Right lobe of liver (tissue), 6 donors: Measurements from ENCODE around the gene APBA1. TPM values are rescaled to one million over a fixed set of nuclear protein-coding genes. Genes with fewer than 3 reads are reported as not detected.

Experiments
- ATAC-seq, 4 donors: fragments of 200-7000 bp; cut with Tn5 transposase; one replicate each; pipeline ENCODE4 v1.9.1; 2020; ENCODE audit warnings: mild to moderate bottlenecking in 4 of 4, moderate library complexity in 4 of 4
- DNase-seq, 3 donors: peaks; one replicate each; pipeline ENCODE4 v3.0.0-alpha.2; 2020
- H3K27ac ChIP-seq, 3 donors: fragments of 200-600 bp; one replicate each; pipeline ENCODE4 v1.8.0; 2022
- H3K27me3 ChIP-seq, 2 donors: fragments of 200-600 bp; one replicate each; pipeline ENCODE4 v1.8.0; 2022
- H3K36me3 ChIP-seq, 4 donors: fragments of 200-600 bp; sonication (generic) in 1 of 4; one replicate each; pipeline versions ENCODE4 v1.5.1 to v1.8.0; 2017 to 2022; ENCODE audit warnings: control low read depth in 1 of 4
- H3K4me1 ChIP-seq, 4 donors: fragments of 200-600 bp; sonication (generic) in 1 of 4; one replicate each; pipeline versions ENCODE4 v1.5.1 to v1.8.0; 2017 to 2022; ENCODE audit warnings: control low read depth in 1 of 4
- H3K4me3 ChIP-seq, 3 donors: fragments of 200-600 bp; one replicate each; pipeline ENCODE4 v1.8.0; 2022
- H3K9me3 ChIP-seq, 4 donors: fragments of 200-600 bp; sonication (generic) in 1 of 4; one replicate each; pipeline versions ENCODE4 v1.5.1 to v1.8.0; 2017 to 2022; ENCODE audit warnings: control low read depth in 1 of 4
- CTCF ChIP-seq, 4 donors: fragments of 200-600 bp in 3 of 4; fragments of 450-650 bp in 1 of 4; IDR thresholded peaks; one replicate each; pipeline versions ENCODE4 v1.5.1 to v1.8.0; 2016 to 2022; ENCODE audit warnings: antibody characterized with exemption in 4 of 4, mild to moderate bottlenecking in 2 of 4
- POLR2A ChIP-seq: fragments of 450-650 bp; IDR thresholded peaks from one replicate; pipeline ENCODE4 v1.6.1; 2017; ENCODE audit warnings: antibody characterized with exemption, mild to moderate bottlenecking
- WGBS: methylation state at CpG from one replicate; pipeline ENCODE4 v1.1.6; 2018; ENCODE audit warnings: low coverage, low lambda C conversion rate; ENCODE audit not compliant: insufficient coverage; ENCODE audit errors: missing lambda C conversion rate; 5-methylcytosine and 5-hydroxymethylcytosine counted together
- intact Hi-C, 2 donors: fragments of 100-400 bp; cut with DNase I; formaldehyde crosslinking; loops; one replicate each; pipeline versions ENCODE4 v1.11.2 to v1.14.1; 2022
- total RNA-seq, 6 experiments: library from RNA; depleted of rRNA in 2 of 6; stranded (reverse); fragments of >200 nt in 2 of 6; fragmentation: NEBNext Ultra II Directional in 3 of 6; extraction: Animal tissue kit (Norgen Biotek cat#: 25700) in 3 of 6; gene quantifications; one replicate each; pipeline versions ENCODE4 v1.1.0 to v1.2.4, GENCODE V29; 2016 to 2023
- donor health status: DM: no; HTN: yes; CAD: no.
- donor health status: DM: no; HTN: no; CAD: no.
- donor health status: DM: no; HTN: no; CAD: no.
- donor health status: DM: no; HTN: yes; CAD: no.
- donor health status: DM: no; HTN: yes; CAD: no.

The APBA1 gene
- total RNA-seq, 6 experiments from 2014 or later = 6.6 to 25.5 (median 16.7) TPM

DNA sequence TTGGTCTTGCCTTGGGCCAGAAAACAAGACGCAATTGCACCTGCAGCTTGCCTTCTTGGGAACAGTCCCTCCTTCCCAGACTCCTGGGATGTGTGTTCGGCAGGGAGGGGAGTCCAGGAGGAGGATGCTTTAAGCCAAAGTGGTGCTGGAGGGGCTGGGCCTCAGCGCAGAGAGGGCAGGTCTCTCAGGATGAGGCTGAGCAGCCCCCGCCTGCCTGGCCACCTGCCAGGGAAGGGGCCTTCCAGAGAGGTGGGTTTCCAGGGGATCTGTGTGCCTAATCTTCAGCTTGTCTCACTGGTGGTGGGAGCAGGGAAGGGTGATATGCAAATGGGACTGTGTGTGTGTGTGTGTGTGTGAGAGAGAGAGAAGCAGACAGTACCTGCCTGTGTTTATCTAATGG, 242.0 kb downstream of the APBA1 start:
- peak in 1 of 3 donors; percentile 42 for DNase-seq
- no peak for ATAC-seq
- no peak overlapping the region for H3K27ac ChIP-seq
- H3K4me3 ChIP-seq = no peak overlapping the region
- WGBS = 60% methylated on average over 1 of the region's 4 CpGs
- intact Hi-C loops = no loop called here
- no peaks in the 10 kb centered on the region for H3K36me3 ChIP-seq
- TF ChIP-seq CTCF (IDR thresholded peaks at IDR 0.05) (no peak), POLR2A (no peak)
- H3K9me3 ChIP-seq = no peaks in the 10 kb centered on the region
- H3K27me3 ChIP-seq = no peaks in the 10 kb centered on the region
- no peaks in the 10 kb centered on the region for H3K4me1 ChIP-seq

GRCh38 chr9:69429281-69429680, 242.9 kb downstream of the APBA1 start:
- H3K4me1 ChIP-seq = no peaks in the 10 kb centered on the region
- no peak overlapping the region for H3K27ac ChIP-seq
- intact Hi-C loops = no loop called here
- 100% methylated on average over 2 of the region's 6 CpGs for WGBS
- no peak overlapping the region for H3K4me3 ChIP-seq
- ATAC-seq (no peak), DNase-seq (peak in 1 of 3 donors; percentile 15)
- H3K9me3 ChIP-seq = no peaks in the 10 kb centered on the region
- H3K27me3 ChIP-seq = no peaks in the 10 kb centered on the region
- no peak for TF ChIP-seq POLR2A
- TF ChIP-seq CTCF (IDR thresholded peaks at IDR 0.05) = no peak
- no peaks in the 10 kb centered on the region for H3K36me3 ChIP-seq

DNA sequence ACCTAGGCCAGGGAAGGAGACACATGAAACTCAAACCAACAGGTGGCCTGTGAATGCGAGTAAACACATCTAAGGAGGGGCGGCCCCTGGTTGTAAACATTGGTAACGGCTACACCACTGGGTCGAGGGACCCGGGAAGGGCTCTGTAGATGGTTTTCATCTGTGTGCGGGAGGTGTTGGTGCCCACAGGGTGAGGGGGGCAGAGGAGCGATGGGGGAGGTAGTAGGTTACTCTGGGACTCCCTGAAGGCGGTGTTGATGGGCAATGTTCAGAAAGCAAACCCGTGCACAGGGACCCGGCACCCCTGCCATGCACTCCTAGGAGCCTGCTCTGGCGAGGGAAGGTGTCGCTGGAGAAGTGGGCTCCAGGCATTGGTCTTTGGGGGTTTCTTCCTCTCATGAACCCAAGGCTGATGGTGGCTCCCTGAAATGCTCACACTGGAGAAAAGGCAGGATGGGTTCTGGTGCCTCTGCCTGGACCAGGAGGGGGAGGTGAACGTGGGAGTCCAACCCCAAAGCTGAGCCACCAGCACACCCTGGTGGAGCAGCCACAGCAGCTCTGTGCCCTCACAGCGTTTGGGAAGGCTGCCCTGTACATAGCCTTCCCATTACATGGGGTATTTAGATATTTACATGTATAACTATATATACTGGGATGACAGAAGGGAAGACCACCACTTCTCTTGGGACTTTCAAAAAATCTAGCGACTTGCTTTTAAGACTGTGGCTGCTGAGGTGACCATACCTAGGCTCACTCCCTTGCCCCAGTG, 244.0 kb downstream of the APBA1 start:
- H3K27ac ChIP-seq = no peak overlapping the region
- TF ChIP-seq CTCF (IDR thresholded peaks at IDR 0.05) = no peak
- TF ChIP-seq POLR2A = no peak
- H3K4me1 ChIP-seq = no peaks in the 10 kb centered on the region
- no peaks in the 10 kb centered on the region for H3K27me3 ChIP-seq
- H3K4me3 ChIP-seq = no peak overlapping the region
- no peak for ATAC-seq
- no peaks in the 10 kb centered on the region for H3K9me3 ChIP-seq
- intact Hi-C loops = no loop called here
- no peaks in the 10 kb centered on the region for H3K36me3 ChIP-seq
- 79% methylated on average over 8 of the region's 15 CpGs for WGBS
- no peak for DNase-seq

- no peaks in the 10 kb centered on the region for H3K4me1 ChIP-seq
- ATAC-seq (no peak), DNase-seq (no peak)
- H3K27me3 ChIP-seq = no peaks in the 10 kb centered on the region
- no peaks in the 10 kb centered on the region for H3K9me3 ChIP-seq
- intact Hi-C loops = no loop called here
- H3K36me3 ChIP-seq = no peaks in the 10 kb centered on the region
- no peak for TF ChIP-seq POLR2A
- no peak for TF ChIP-seq CTCF (IDR thresholded peaks at IDR 0.05)
- 78% methylated on average over 3 of the region's 4 CpGs for WGBS
- H3K27ac ChIP-seq = no peak overlapping the region
- no peak overlapping the region for H3K4me3 ChIP-seq
Measured at GRCh38 chr9:69427286-69427685, 244.9 kb downstream of the APBA1 start.
